ENCODE results near the gene IFI27L2. TPM values are rescaled to one million over a fixed set of nuclear protein-coding genes. Genes with fewer than 3 reads are reported as not detected.

IFI27L2 gene
- total RNA-seq, 1 donor from 2014 or later = 63.9 TPM

GRCh38 chr14:94101748-94102147, 27.7 kb downstream of the IFI27L2 start:
- H3K36me3 ChIP-seq (ENCODE audit: insufficient read depth, low read length) = no peaks in the 10 kb centered on the region
- H3K27ac ChIP-seq (ENCODE audit: low read depth, low read length) = no peak overlapping the region
- no peak for TF ChIP-seq EZH2 (IDR thresholded peaks at IDR 0.05; ENCODE audit: insufficient read depth, low read length)
- no peak for TF ChIP-seq CTCF (IDR thresholded peaks at IDR 0.05; ENCODE audit: insufficient read depth, low read depth, low read length)
- no peak overlapping the region for H2AFZ ChIP-seq (ENCODE audit: low read depth, low read length)
- peaks cover 20% of the 10 kb centered on the region for H3K4me1 Mint-ChIP-seq (ENCODE audit: low read depth, unreplicated experiment)
- peaks cover 24% of the 10 kb centered on the region for H3K36me3 Mint-ChIP-seq (ENCODE audit: low read depth, unreplicated experiment)
- no peak overlapping the region for H3K4me3 Mint-ChIP-seq (ENCODE audit: unreplicated experiment)
- DNase-seq (ENCODE audit: low read depth) (no peak), FAIRE-seq (no peak)
- H3K27me3 Mint-ChIP-seq (ENCODE audit: low read depth, unreplicated experiment) = no peaks in the 10 kb centered on the region
- no peaks in the 10 kb centered on the region for H3K9me3 Mint-ChIP-seq (ENCODE audit: unreplicated experiment)
- no peak overlapping the region for H3K9ac ChIP-seq (ENCODE audit: low read length)
- H3K4me3 ChIP-seq (ENCODE audit: insufficient read depth, low read depth, low read length) = no peak overlapping the region
- no peaks in the 10 kb centered on the region for H3K79me2 ChIP-seq (ENCODE audit: insufficient read depth, low read length)
- H3K27me3 ChIP-seq (ENCODE audit: insufficient read depth, low read length) = no peaks in the 10 kb centered on the region
- peaks cover 10% of the 10 kb centered on the region for H3K4me1 ChIP-seq (ENCODE audit: insufficient read depth, low read length)
- H3K9me3 ChIP-seq (ENCODE audit: insufficient read depth, low read depth, low read length) = no peaks in the 10 kb centered on the region
- H4K20me1 ChIP-seq (ENCODE audit: insufficient read depth, low read length) = peaks cover 8% of the 10 kb centered on the region
- no peak overlapping the region for H3K27ac Mint-ChIP-seq (ENCODE audit: unreplicated experiment)
- no peak overlapping the region for H3K4me2 ChIP-seq (ENCODE audit: low read length)

- Histone ChIP-seq H4K20me1 (ENCODE audit: insufficient read depth, low read length) (peaks cover 8% of the 10 kb centered on the region), H2AFZ (ENCODE audit: low read depth, low read length) (no peak overlapping the region), H3K4me3 (ENCODE audit: insufficient read depth, low read depth, low read length) (no peak overlapping the region), H3K36me3 (ENCODE audit: insufficient read depth, low read length) (no peaks in the 10 kb centered on the region), H3K79me2 (ENCODE audit: insufficient read depth, low read length) (no peaks in the 10 kb centered on the region), H3K9me3 (ENCODE audit: insufficient read depth, low read depth, low read length) (no peaks in the 10 kb centered on the region), H3K27ac (ENCODE audit: low read depth, low read length) (peak overlapping the region; percentile 20), H3K4me1 (ENCODE audit: insufficient read depth, low read length) (peaks cover 10% of the 10 kb centered on the region), H3K9ac (ENCODE audit: low read length) (no peak overlapping the region), H3K27me3 (ENCODE audit: insufficient read depth, low read length) (no peaks in the 10 kb centered on the region), H3K4me2 (ENCODE audit: low read length) (peak overlapping the region; percentile 43)
- H3K4me1 Mint-ChIP-seq (ENCODE audit: low read depth, unreplicated experiment) = peaks cover 20% of the 10 kb centered on the region
- TF ChIP-seq EZH2 (IDR thresholded peaks at IDR 0.05; ENCODE audit: insufficient read depth, low read length) (no peak), CTCF (IDR thresholded peaks at IDR 0.05; ENCODE audit: insufficient read depth, low read depth, low read length) (no peak)
- FAIRE-seq = peak; percentile 88
- peak; percentile 65 for DNase-seq (ENCODE audit: low read depth)
- H3K36me3 Mint-ChIP-seq (ENCODE audit: low read depth, unreplicated experiment) = peaks cover 24% of the 10 kb centered on the region
- H3K9me3 Mint-ChIP-seq (ENCODE audit: unreplicated experiment) = no peaks in the 10 kb centered on the region
- no peaks in the 10 kb centered on the region for H3K27me3 Mint-ChIP-seq (ENCODE audit: low read depth, unreplicated experiment)
- H3K27ac Mint-ChIP-seq (ENCODE audit: unreplicated experiment) = peak overlapping the region; percentile 88
- H3K4me3 Mint-ChIP-seq (ENCODE audit: unreplicated experiment) = no peak overlapping the region
These were observed 28.6 kb downstream of the IFI27L2 start for GRCh38 chr14:94100847-94101246.

DNA sequence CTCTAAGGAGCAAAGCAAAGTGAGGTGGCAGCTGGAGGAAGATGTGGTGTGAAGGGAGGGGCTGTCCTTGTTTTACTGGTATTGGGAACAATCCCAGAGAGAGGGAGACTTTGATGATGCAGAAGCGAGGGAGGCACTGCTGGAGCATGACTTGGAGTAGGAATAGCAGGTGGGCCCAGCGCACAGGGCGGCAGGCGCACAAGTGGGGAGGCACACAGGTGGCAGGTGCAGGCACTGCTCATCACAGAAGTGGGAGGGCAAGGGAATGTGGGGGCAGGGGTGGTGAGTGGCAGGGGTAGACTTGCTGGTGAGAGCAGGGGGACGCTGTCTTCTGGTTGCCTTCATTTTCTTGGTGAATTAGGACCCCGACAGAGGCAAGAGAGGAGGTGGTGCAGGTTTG, 30.4 kb downstream of the IFI27L2 start:
- no peak overlapping the region for H3K4me3 Mint-ChIP-seq (ENCODE audit: unreplicated experiment)
- FAIRE-seq = no peak
- H3K4me1 Mint-ChIP-seq (ENCODE audit: low read depth, unreplicated experiment) = peaks cover 18% of the 10 kb centered on the region
- H3K4me3 ChIP-seq (ENCODE audit: insufficient read depth, low read depth, low read length) = no peak overlapping the region
- H3K27me3 ChIP-seq (ENCODE audit: insufficient read depth, low read length) = no peaks in the 10 kb centered on the region
- no peaks in the 10 kb centered on the region for H3K36me3 ChIP-seq (ENCODE audit: insufficient read depth, low read length)
- H3K27ac Mint-ChIP-seq (ENCODE audit: unreplicated experiment) = peak overlapping the region; percentile 36
- H3K9ac ChIP-seq (ENCODE audit: low read length) = no peak overlapping the region
- peaks cover 10% of the 10 kb centered on the region for H3K4me1 ChIP-seq (ENCODE audit: insufficient read depth, low read length)
- H3K9me3 ChIP-seq (ENCODE audit: insufficient read depth, low read depth, low read length) = no peaks in the 10 kb centered on the region
- no peaks in the 10 kb centered on the region for H3K9me3 Mint-ChIP-seq (ENCODE audit: unreplicated experiment)
- DNase-seq (ENCODE audit: low read depth) = no peak
- H3K4me2 ChIP-seq (ENCODE audit: low read length) = no peak overlapping the region
- no peak overlapping the region for H3K27ac ChIP-seq (ENCODE audit: low read depth, low read length)
- H3K79me2 ChIP-seq (ENCODE audit: insufficient read depth, low read length) = no peaks in the 10 kb centered on the region
- H3K27me3 Mint-ChIP-seq (ENCODE audit: low read depth, unreplicated experiment) = no peaks in the 10 kb centered on the region
- peaks cover 8% of the 10 kb centered on the region for H4K20me1 ChIP-seq (ENCODE audit: insufficient read depth, low read length)
- H3K36me3 Mint-ChIP-seq (ENCODE audit: low read depth, unreplicated experiment) = peaks cover 22% of the 10 kb centered on the region
- H2AFZ ChIP-seq (ENCODE audit: low read depth, low read length) = no peak overlapping the region
- no peak for TF ChIP-seq CTCF (IDR thresholded peaks at IDR 0.05; ENCODE audit: insufficient read depth, low read depth, low read length)
- TF ChIP-seq EZH2 (IDR thresholded peaks at IDR 0.05; ENCODE audit: insufficient read depth, low read length) = no peak
